ENCODE results near the gene NCK1. TPM values are rescaled to one million over a fixed set of nuclear protein-coding genes. Genes with fewer than 3 reads are reported as not detected.

Gene NCK1
- total and polyA plus RNA-seq, 12 donors, result 7.6 to 31.8 (median 21.0) TPM

- 19 to 40% methylated on average over 1 of the region's 1 CpG for WGBS, 2 donors
- peaks cover 10 to 51% (median 37%) of the 10 kb centered on the region in 9 donors for H3K4me1 ChIP-seq
- intact Hi-C loops (cut with DNase I), result no loop called here
- ATAC-seq, result peak in 5 of 8 donors; percentile 16 to 74 (median 70)
- peak overlapping the region in 5 of 10 donors; percentile 16 to 56 (median 43) for H3K27ac ChIP-seq
- peaks cover 0 to 17% (median 0%) of the 10 kb centered on the region in 9 donors for H3K36me3 ChIP-seq
- no peak for TF ChIP-seq CTCF (IDR thresholded peaks at IDR 0.05)
- no peak for DNase-seq
- H3K4me3 ChIP-seq, result no peak overlapping the region
- H3K27me3 ChIP-seq, result no peaks in the 10 kb centered on the region
- no peaks in the 10 kb centered on the region for H3K9me3 ChIP-seq
These were observed 23.1 kb upstream of the NCK1 start for GRCh38 chr3:136838641-136839555.

GRCh38 chr3:136839556-136839931 lies 22.5 kb upstream of the NCK1 start:
- H3K27ac ChIP-seq, result peak overlapping the region in 4 of 10 donors; percentile 19 to 56 (median 48)
- no peak overlapping the region for H3K4me3 ChIP-seq
- intact Hi-C loops (cut with DNase I), result no loop called here
- H3K4me1 ChIP-seq, result peaks cover 10 to 51% (median 37%) of the 10 kb centered on the region in 9 donors
- no peak for TF ChIP-seq CTCF (IDR thresholded peaks at IDR 0.05)
- DNase-seq (no peak), ATAC-seq (no peak)
- no peaks in the 10 kb centered on the region for H3K27me3 ChIP-seq
- peaks cover 0 to 22% (median 0%) of the 10 kb centered on the region in 9 donors for H3K36me3 ChIP-seq
- no peaks in the 10 kb centered on the region for H3K9me3 ChIP-seq

GRCh38 chr3:136840252-136840651 lies 21.8 kb upstream of the NCK1 start:
- Histone ChIP-seq H3K4me1 (peaks cover 10 to 44% (median 33%) of the 10 kb centered on the region in 9 donors), H3K27me3 (no peaks in the 10 kb centered on the region), H3K4me3 (no peak overlapping the region), H3K9me3 (no peaks in the 10 kb centered on the region), H3K27ac (peak overlapping the region in 2 of 10 donors; percentile 19 to 56), H3K36me3 (peaks cover 0 to 24% (median 0%) of the 10 kb centered on the region in 9 donors)
- 71 to 94% methylated on average over 2 of the region's 2 CpGs for WGBS, 2 donors
- TF ChIP-seq CTCF (IDR thresholded peaks at IDR 0.05), result no peak
- ATAC-seq, result no peak
- intact Hi-C loops (cut with DNase I), result no loop called here
- no peak for DNase-seq

GRCh38 chr3:136842294-136842693 lies 19.7 kb upstream of the NCK1 start:
- no peak for ATAC-seq
- 90 to 91% methylated on average over 1 of the region's 1 CpG for WGBS, 2 donors

More at GRCh38 chr3:136842294-136842693, 19.7 kb upstream of the NCK1 start:
- Histone ChIP-seq H3K9me3 (no peaks in the 10 kb centered on the region), H3K4me3 (no peak overlapping the region), H3K4me1 (peaks cover 2 to 23% (median 20%) of the 10 kb centered on the region in 9 donors), H3K27me3 (no peaks in the 10 kb centered on the region), H3K36me3 (peaks cover 0 to 28% (median 0%) of the 10 kb centered on the region in 9 donors), H3K27ac (no peak overlapping the region)
- intact Hi-C loops (cut with DNase I), result no loop called here
- no peak for TF ChIP-seq CTCF (IDR thresholded peaks at IDR 0.05)
- DNase-seq, result no peak

Data from heart right ventricle (tissue), 16 donors.